AG04450 (cell line): Measurements from ENCODE around the gene PLXNA2. TPM values are rescaled to one million over a fixed set of nuclear protein-coding genes. Genes with fewer than 3 reads are reported as not detected.

Experiments used
- CTCF ChIA-PET: fragments of 300-600, 350-600 bp; formaldehyde crosslinking; extraction: SDS; loops from one replicate; lab custom pipeline; 2022; ENCODE audit warnings: antibody characterized with exemption, inconsistent platforms; lab: Charles Lee
- POLR2A ChIA-PET: fragments of 350-600 bp; formaldehyde crosslinking; extraction: SDS; loops from one replicate; lab custom pipeline; 2021; ENCODE audit warnings: antibody characterized with exemption, inconsistent platforms; lab: Yijun Ruan, JAX
- DNase-seq: peaks from one replicate; pipeline ENCODE4 v3.0.0-alpha.2; 2011; ENCODE audit warnings: low read depth, low spot score
- H3K27ac ChIP-seq: one replicate; pipeline ENCODE4 v1.5.1; 2012; ENCODE audit warnings: low read depth, low read length, control low read depth
- H3K27me3 ChIP-seq: one replicate; pipeline ENCODE4 v1.6.0; 2012; ENCODE audit warnings: low read length; ENCODE audit not compliant: control insufficient read depth, insufficient read depth
- H3K4me3 ChIP-seq: 2 replicates; pipeline ENCODE4 v1.5.1; 2011; ENCODE audit warnings: mild to moderate bottlenecking, low read depth, low read length, control low read depth
- H3K9me3 ChIP-seq: 2 replicates; pipeline ENCODE4 v1.5.1; 2012; ENCODE audit warnings: low read length; ENCODE audit not compliant: control insufficient read depth, insufficient read depth
- CTCF ChIP-seq: IDR thresholded peaks from 2 replicates; pipeline ENCODE4 v1.5.1; 2011; ENCODE audit warnings: low read depth, low read length, control low read depth, inconsistent platforms
- polyA plus RNA-seq: library from polyadenylated mRNA; depleted of rRNA; stranded (reverse); fragments of >200 nt; gene quantifications from 2 replicates; pipeline ENCODE4 v1.2.3, GENCODE V29; 2011

Gene PLXNA2
- polyA plus RNA-seq, 1 experiment = 0.10 TPM

- POLR2A ChIA-PET = no interaction called here
- CTCF ChIA-PET = no interaction called here
- Histone ChIP-seq H3K9me3 (no peaks in the 10 kb centered on the region), H3K27me3 (peaks cover 12% of the 10 kb centered on the region), H3K4me3 (no peak overlapping the region), H3K27ac (no peak overlapping the region)
- no peak for TF ChIP-seq CTCF
- DNase-seq = no peak
Observed at GRCh38 chr1:208272311-208272710, 28.1 kb upstream of the PLXNA2 start.

GRCh38 chr1:208271236-208271635 lies 27.1 kb upstream of the PLXNA2 start:
- ChIA-PET CTCF (no interaction called here), POLR2A (no interaction called here)
- Histone ChIP-seq H3K9me3 (no peaks in the 10 kb centered on the region), H3K27ac (no peak overlapping the region), H3K4me3 (no peak overlapping the region), H3K27me3 (peaks cover 12% of the 10 kb centered on the region)
- TF ChIP-seq CTCF = no peak
- DNase-seq = no peak

GRCh38 chr1:208270651-208271141 lies 26.5 kb upstream of the PLXNA2 start:
- H3K4me3 ChIP-seq = no peak overlapping the region
- POLR2A ChIA-PET = no interaction called here
- TF ChIP-seq CTCF = no peak
- no peak for DNase-seq
- no peak overlapping the region for H3K27ac ChIP-seq
- no peaks in the 10 kb centered on the region for H3K9me3 ChIP-seq
- peaks cover 12% of the 10 kb centered on the region for H3K27me3 ChIP-seq
- CTCF ChIA-PET = interaction anchor here (0.6 kb wide), 1 partner anchor 272 kb away, joined by 3 read pairs; no protein-coding TSS in a partner anchor

GRCh38 chr1:208269338-208269666 lies 25.1 kb upstream of the PLXNA2 start:
- Histone ChIP-seq H3K27ac (no peak overlapping the region), H3K9me3 (no peaks in the 10 kb centered on the region), H3K4me3 (no peak overlapping the region), H3K27me3 (peaks cover 10% of the 10 kb centered on the region)
- CTCF ChIA-PET = interaction anchor here (1.4 kb wide), 1 partner anchor 30 kb away, joined by 3 read pairs; no protein-coding TSS in a partner anchor
- no peak for DNase-seq
- POLR2A ChIA-PET = no interaction called here
- no peak for TF ChIP-seq CTCF

GRCh38 chr1:208268541-208269337 lies 24.6 kb upstream of the PLXNA2 start:
- H3K4me3 ChIP-seq = no peak overlapping the region
- ChIA-PET POLR2A (no interaction called here), CTCF (interaction anchor here (0.6 to 1.4 kb wide), 2 partner anchors 24 to 29 kb away, joined by 3 read pairs; no protein-coding TSS in a partner anchor)
- TF ChIP-seq CTCF = no peak
- H3K27ac ChIP-seq = no peak overlapping the region
- DNase-seq = no peak
- peaks cover 10% of the 10 kb centered on the region for H3K27me3 ChIP-seq
- no peaks in the 10 kb centered on the region for H3K9me3 ChIP-seq
